Osteoblast (primary cell): ENCODE data around the gene TRMT61A. TPM values are rescaled to one million over a fixed set of nuclear protein-coding genes. Genes with fewer than 3 reads are reported as not detected.

Source experiments
- DNase-seq: peaks from one replicate; pipeline ENCODE4 v3.0.0; 2011; ENCODE audit warnings: low spot score, mixed read lengths; ENCODE audit not compliant: insufficient read length; ENCODE audit errors: missing footprints
- H2AFZ ChIP-seq: 2 replicates; pipeline ENCODE4 v1.6.0; 2011; ENCODE audit warnings: mild to moderate bottlenecking, low read length
- H3K27ac ChIP-seq: 2 replicates; pipeline ENCODE4 v1.5.1; 2011; ENCODE audit warnings: mild to moderate bottlenecking, low read depth, low read length, moderate library complexity
- H3K27me3 ChIP-seq: 2 replicates; pipeline ENCODE4 v1.6.0; 2012; ENCODE audit warnings: mild to moderate bottlenecking, control low read depth, inconsistent platforms, low read length, moderate library complexity; ENCODE audit not compliant: insufficient read depth
- H3K36me3 ChIP-seq: 2 replicates; pipeline ENCODE4 v1.5.1; 2011; ENCODE audit warnings: mild to moderate bottlenecking, low read length, control low read depth, moderate library complexity; ENCODE audit not compliant: insufficient read depth
- H3K4me1 ChIP-seq: 2 replicates; pipeline ENCODE4 v1.5.1; 2011; ENCODE audit warnings: mild to moderate bottlenecking, low read length, control low read depth, moderate library complexity; ENCODE audit not compliant: insufficient read depth
- H3K4me2 ChIP-seq: 2 replicates; pipeline ENCODE4 v1.6.0; 2011; ENCODE audit warnings: mild to moderate bottlenecking, low read length; ENCODE audit not compliant: insufficient read depth
- H3K4me3 ChIP-seq: fragments of 200-600 bp; sonication (generic); 3 replicates; pipeline ENCODE4 v1.5.1; 2012; ENCODE audit warnings: mild to moderate bottlenecking, low read length, inconsistent platforms; ENCODE audit not compliant: insufficient read depth
- H3K79me2 ChIP-seq: 2 replicates; pipeline ENCODE4 v1.6.0; 2012; ENCODE audit warnings: mild to moderate bottlenecking, low read length, control low read depth, inconsistent platforms; ENCODE audit not compliant: insufficient read depth
- H3K9me3 ChIP-seq: 2 replicates; pipeline ENCODE4 v1.5.1; 2011; ENCODE audit warnings: low read depth, low read length, control low read depth
- H4K20me1 ChIP-seq: 2 replicates; pipeline ENCODE4 v1.6.0; 2012; ENCODE audit warnings: mild to moderate bottlenecking, low read length, control low read depth; ENCODE audit not compliant: insufficient read depth
- total RNA-seq: library from RNA; depleted of rRNA; stranded (reverse); fragments of >200 nt; gene quantifications from 2 replicates; pipeline ENCODE4 v1.2.3, GENCODE V29; 2012
- TF ChIP-seq, protein P1 (sequence below): IDR thresholded peaks from 2 replicates; pipeline ENCODE4 v1.5.1; 2011; ENCODE audit warnings: mild to moderate bottlenecking, low read depth, low read length, moderate library complexity; ENCODE audit errors: extremely low read depth

Gene TRMT61A
- total RNA-seq, 1 donor, result 9.0 TPM

- no peaks in the 10 kb centered on the region for H3K9me3 ChIP-seq
- peaks cover 79% of the 10 kb centered on the region for H3K36me3 ChIP-seq
- peaks cover 12% of the 10 kb centered on the region for H3K4me1 ChIP-seq
- H3K4me3 ChIP-seq, result no peak overlapping the region
- H3K27me3 ChIP-seq, result no peaks in the 10 kb centered on the region
- TF ChIP-seq, protein P1, sequence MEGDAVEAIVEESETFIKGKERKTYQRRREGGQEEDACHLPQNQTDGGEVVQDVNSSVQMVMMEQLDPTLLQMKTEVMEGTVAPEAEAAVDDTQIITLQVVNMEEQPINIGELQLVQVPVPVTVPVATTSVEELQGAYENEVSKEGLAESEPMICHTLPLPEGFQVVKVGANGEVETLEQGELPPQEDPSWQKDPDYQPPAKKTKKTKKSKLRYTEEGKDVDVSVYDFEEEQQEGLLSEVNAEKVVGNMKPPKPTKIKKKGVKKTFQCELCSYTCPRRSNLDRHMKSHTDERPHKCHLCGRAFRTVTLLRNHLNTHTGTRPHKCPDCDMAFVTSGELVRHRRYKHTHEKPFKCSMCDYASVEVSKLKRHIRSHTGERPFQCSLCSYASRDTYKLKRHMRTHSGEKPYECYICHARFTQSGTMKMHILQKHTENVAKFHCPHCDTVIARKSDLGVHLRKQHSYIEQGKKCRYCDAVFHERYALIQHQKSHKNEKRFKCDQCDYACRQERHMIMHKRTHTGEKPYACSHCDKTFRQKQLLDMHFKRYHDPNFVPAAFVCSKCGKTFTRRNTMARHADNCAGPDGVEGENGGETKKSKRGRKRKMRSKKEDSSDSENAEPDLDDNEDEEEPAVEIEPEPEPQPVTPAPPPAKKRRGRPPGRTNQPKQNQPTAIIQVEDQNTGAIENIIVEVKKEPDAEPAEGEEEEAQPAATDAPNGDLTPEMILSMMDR, result peak; percentile 98
- DNase-seq, result peak; percentile 89
- peak overlapping the region; percentile 27 for H3K4me2 ChIP-seq
- peaks cover 23% of the 10 kb centered on the region for H3K79me2 ChIP-seq
- peaks cover 29% of the 10 kb centered on the region for H4K20me1 ChIP-seq
- no peak overlapping the region for H2AFZ ChIP-seq
- peak overlapping the region; percentile 42 for H3K27ac ChIP-seq
These were observed 28.6 kb upstream of the TRMT61A start for GRCh38 chr14:103500148-103500990.

- no peaks in the 10 kb centered on the region for H3K9me3 ChIP-seq
- TF ChIP-seq, protein P1, result no peak
- peaks cover 12% of the 10 kb centered on the region for H3K4me1 ChIP-seq
- no peak overlapping the region for H2AFZ ChIP-seq
- H3K4me3 ChIP-seq, result no peak overlapping the region
- H3K79me2 ChIP-seq, result peaks cover 23% of the 10 kb centered on the region
- H3K27ac ChIP-seq, result peak overlapping the region; percentile 42
- peaks cover 32% of the 10 kb centered on the region for H4K20me1 ChIP-seq
- H3K27me3 ChIP-seq, result no peaks in the 10 kb centered on the region
- H3K4me2 ChIP-seq, result no peak overlapping the region
- peaks cover 73% of the 10 kb centered on the region for H3K36me3 ChIP-seq
- peak; percentile 45 for DNase-seq
These were observed 27.7 kb upstream of the TRMT61A start for GRCh38 chr14:103501041-103501870.

DNA sequence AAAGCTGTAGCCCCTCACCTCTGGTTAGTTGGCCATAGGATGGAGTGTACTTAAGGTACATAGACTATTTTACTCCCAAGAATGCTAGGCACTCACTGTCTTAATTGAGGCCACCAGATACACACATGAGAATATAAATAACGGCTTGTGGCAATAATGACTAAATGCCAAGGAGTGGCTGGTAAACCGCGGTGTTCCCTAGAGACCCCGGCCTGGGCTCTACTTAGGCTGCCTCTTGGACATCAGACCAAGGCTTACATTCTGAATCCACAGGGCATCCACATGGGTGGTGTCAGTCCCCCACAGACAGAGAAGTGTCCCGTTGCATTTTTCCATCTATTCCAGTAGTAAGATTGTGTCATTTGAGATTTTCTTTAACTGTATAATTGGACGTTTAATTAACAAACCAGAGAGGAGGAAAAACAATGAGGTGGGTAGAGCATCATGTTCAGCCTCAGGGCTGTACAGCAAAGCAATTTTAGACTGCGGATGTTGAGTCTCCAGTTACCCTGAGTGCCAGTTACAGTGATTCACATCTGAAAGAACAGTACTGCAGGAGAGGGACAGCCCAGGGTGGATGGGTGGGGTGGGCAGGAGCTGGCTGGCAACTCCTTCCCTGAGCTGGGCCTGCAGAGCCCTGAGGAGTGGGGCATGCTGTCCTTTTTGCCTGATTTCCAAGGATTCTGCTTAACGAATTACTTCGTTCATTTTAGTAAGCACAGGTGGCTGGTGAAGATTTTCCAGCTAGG lies 26.9 kb upstream of the TRMT61A start:
- H3K27me3 ChIP-seq, result no peaks in the 10 kb centered on the region

More for the DNA sequence above, 26.9 kb upstream of the TRMT61A start:
- H4K20me1 ChIP-seq, result peaks cover 32% of the 10 kb centered on the region
- H3K4me3 ChIP-seq, result no peak overlapping the region
- H3K36me3 ChIP-seq, result peaks cover 73% of the 10 kb centered on the region
- TF ChIP-seq, protein P1, result no peak
- peaks cover 23% of the 10 kb centered on the region for H3K79me2 ChIP-seq
- peaks cover 12% of the 10 kb centered on the region for H3K4me1 ChIP-seq
- peak; percentile 41 for DNase-seq
- no peak overlapping the region for H2AFZ ChIP-seq
- no peaks in the 10 kb centered on the region for H3K9me3 ChIP-seq
- no peak overlapping the region for H3K4me2 ChIP-seq
- no peak overlapping the region for H3K27ac ChIP-seq
